Ascending aorta (tissue), 2 donors: ENCODE measurements around the gene F11. TPM values are rescaled to one million over a fixed set of nuclear protein-coding genes. Genes with fewer than 3 reads are reported as not detected.

Source experiments
- DNase-seq, 2 donors: peaks; one replicate each; pipeline ENCODE4 v3.0.0-alpha.2; 2019; ENCODE audit warnings: low spot score in 2 of 2
- H3K27ac ChIP-seq, 2 donors: fragments of 200-600 bp; sonication (generic); one replicate each; pipeline ENCODE4 v1.5.1; 2016 to 2017; ENCODE audit warnings: mild to moderate bottlenecking in 1 of 2
- H3K27me3 ChIP-seq: fragments of 200-600 bp; sonication (generic); one replicate; pipeline ENCODE4 v1.5.1; 2017
- H3K36me3 ChIP-seq, 2 donors: fragments of 200-600 bp; sonication (generic); one replicate each; pipeline ENCODE4 v1.5.1; 2016
- H3K4me1 ChIP-seq, 2 donors: fragments of 200-600 bp; sonication (generic); one replicate each; pipeline ENCODE4 v1.5.1; 2016 to 2017; ENCODE audit warnings: mild to moderate bottlenecking in 1 of 2
- H3K4me3 ChIP-seq, 2 donors: fragments of 200-600 bp; sonication (generic); one replicate each; pipeline ENCODE4 v1.5.1; 2016 to 2017; ENCODE audit warnings: mild to moderate bottlenecking in 1 of 2
- H3K9me3 ChIP-seq, 2 donors: fragments of 200-600 bp; sonication (generic); one replicate each; pipeline ENCODE4 v1.5.1; 2016
- intact Hi-C: fragments of 100-400 bp; cut with DNase I; formaldehyde crosslinking; loops from one replicate; pipeline ENCODE4 v1.15.1; 2023
- total RNA-seq: library from RNA; depleted of rRNA; stranded (reverse); fragments of >200 nt; gene quantifications from one replicate; pipeline ENCODE4 v1.1.0, GENCODE V29; 2016
- TF ChIP-seq, protein P1 (sequence below), 3 experiments: fragments of 200-600 bp in 2 of 3; fragments of 450-650 bp in 1 of 3; sonication (generic) in 2 of 3; IDR thresholded peaks; one replicate each; pipeline ENCODE4 v1.5.1; 2016 to 2019; ENCODE audit warnings: antibody characterized with exemption in 3 of 3, mild to moderate bottlenecking in 1 of 3, moderate library complexity in 1 of 3

F11 gene
- total RNA-seq, 1 donor from 2014 or later: not detected

GRCh38 chr4:186335793-186336192, 69.8 kb downstream of the F11 start:
- Histone ChIP-seq H3K27me3 (no peaks in the 10 kb centered on the region), H3K4me3 (no peak overlapping the region), H3K9me3 (no peaks in the 10 kb centered on the region), H3K36me3 (no peaks in the 10 kb centered on the region), H3K27ac (no peak overlapping the region), H3K4me1 (no peaks in the 10 kb centered on the region)
- intact Hi-C loops: no loop called here
- TF ChIP-seq, protein P1, sequence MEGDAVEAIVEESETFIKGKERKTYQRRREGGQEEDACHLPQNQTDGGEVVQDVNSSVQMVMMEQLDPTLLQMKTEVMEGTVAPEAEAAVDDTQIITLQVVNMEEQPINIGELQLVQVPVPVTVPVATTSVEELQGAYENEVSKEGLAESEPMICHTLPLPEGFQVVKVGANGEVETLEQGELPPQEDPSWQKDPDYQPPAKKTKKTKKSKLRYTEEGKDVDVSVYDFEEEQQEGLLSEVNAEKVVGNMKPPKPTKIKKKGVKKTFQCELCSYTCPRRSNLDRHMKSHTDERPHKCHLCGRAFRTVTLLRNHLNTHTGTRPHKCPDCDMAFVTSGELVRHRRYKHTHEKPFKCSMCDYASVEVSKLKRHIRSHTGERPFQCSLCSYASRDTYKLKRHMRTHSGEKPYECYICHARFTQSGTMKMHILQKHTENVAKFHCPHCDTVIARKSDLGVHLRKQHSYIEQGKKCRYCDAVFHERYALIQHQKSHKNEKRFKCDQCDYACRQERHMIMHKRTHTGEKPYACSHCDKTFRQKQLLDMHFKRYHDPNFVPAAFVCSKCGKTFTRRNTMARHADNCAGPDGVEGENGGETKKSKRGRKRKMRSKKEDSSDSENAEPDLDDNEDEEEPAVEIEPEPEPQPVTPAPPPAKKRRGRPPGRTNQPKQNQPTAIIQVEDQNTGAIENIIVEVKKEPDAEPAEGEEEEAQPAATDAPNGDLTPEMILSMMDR (IDR thresholded peaks at IDR 0.05): no peak
- DNase-seq: no peak

Other genes starting within 250 kb of the F11 start
- 19.9 TPM for gene TLR3, start 197.0 kb upstream of the F11 start, total RNA-seq
- 13.9 TPM for gene FAM149A, start 161.5 kb upstream of the F11 start, total RNA-seq
- 14.3 TPM for gene CYP4V2, start 74.6 kb upstream of the F11 start, total RNA-seq
- not detected for gene KLKB1, start 38.7 kb upstream of the F11 start, total RNA-seq